Kidney (tissue), 14 donors: ENCODE results near the gene P3H3. TPM values are rescaled to one million over a fixed set of nuclear protein-coding genes. Genes with fewer than 3 reads are reported as not detected.

Experiments used
- DNase-seq, 5 donors: peaks; one replicate each; pipeline ENCODE4 v3.0.0-alpha.2; 2013 to 2020
- FAIRE-seq: peaks from 2 replicates; lab custom pipeline; 2012; peaks lifted over from hg19 to GRCh38; lab: Jason Lieb, UNC
- H3K27ac ChIP-seq, 2 donors: one replicate each; pipeline ENCODE4 v1.7.0; 2013; ENCODE audit warnings: low read depth in 2 of 2, low read length in 2 of 2, inconsistent platforms in 1 of 2
- H3K27me3 ChIP-seq: one replicate; pipeline ENCODE4 v1.7.1; 2013; ENCODE audit warnings: low read length, inconsistent platforms; ENCODE audit not compliant: control insufficient read depth, insufficient read depth
- H3K36me3 ChIP-seq, 3 donors: one replicate each; pipeline versions ENCODE4 v1.7.0 to v1.7.1; 2013; ENCODE audit warnings: low read length in 3 of 3, control low read depth in 1 of 3, inconsistent platforms in 1 of 3; ENCODE audit not compliant: insufficient read depth in 3 of 3, control insufficient read depth in 2 of 3
- H3K4me1 ChIP-seq, 3 donors: one replicate each; pipeline versions ENCODE4 v1.7.0 to v1.7.1; 2013; ENCODE audit warnings: low read length in 3 of 3, inconsistent platforms in 1 of 3, low read depth in 1 of 3; ENCODE audit not compliant: control insufficient read depth in 2 of 3, insufficient read depth in 2 of 3
- H3K4me3 ChIP-seq, 3 donors: one replicate each; pipeline versions ENCODE4 v1.7.0 to v1.8.1; 2013; ENCODE audit warnings: low read length in 3 of 3, control low read depth in 1 of 3, inconsistent platforms in 1 of 3
- H3K9ac ChIP-seq, 3 donors: one replicate each; pipeline versions ENCODE4 v1.7.0 to v1.7.1; 2013; ENCODE audit warnings: low read length in 3 of 3, control low read depth in 1 of 3, inconsistent platforms in 1 of 3
- H3K9me3 ChIP-seq, 3 donors: one replicate each; pipeline versions ENCODE4 v1.7.0 to v1.7.1; 2013; ENCODE audit warnings: low read length in 3 of 3, control low read depth in 1 of 3, inconsistent platforms in 1 of 3; ENCODE audit not compliant: control insufficient read depth in 2 of 3, insufficient read depth in 1 of 3
- intact Hi-C: fragments of 100-400 bp; cut with DNase I; formaldehyde crosslinking; loops from one replicate; pipeline ENCODE4 v1.11.1; 2022
- polyA plus RNA-seq: library from polyadenylated mRNA; stranded (reverse); fragments of 350-450 nt; fragmentation: Illumina TruSeq; extraction: RNeasy Lipid Tissue Mini Kit (QIAGEN cat#74804); gene quantifications from one replicate; pipeline ENCODE4 v1.2.3, GENCODE V29; 2014; ENCODE audit warnings: low read depth, low replicate concordance; ENCODE audit not compliant: insufficient read depth
- total RNA-seq: library from RNA; stranded (reverse); fragmentation: NEBNext Ultra II Directional; extraction: Animal tissue kit (Norgen Biotek cat#: 25700); gene quantifications from one replicate; pipeline ENCODE4 v1.2.1, GENCODE V29; 2021
- TF ChIP-seq, protein P1 (sequence below): IDR thresholded peaks from 3 replicates; pipeline ENCODE4 v1.5.1; 2012; ENCODE audit warnings: mild to moderate bottlenecking, moderate library complexity, borderline replicate concordance; ENCODE audit not compliant: insufficient read depth; ENCODE audit errors: extremely low read depth
- donor health status: control.
- donor health status: control.
- donor health status: control.
- donor health status: control.
- donor health status: control.
- donor health status: DM: yes; HTN: yes; CAD: no.
- donor health status: Normal renal cell carcinoma (clear cell type).

The P3H3 gene
- total and polyA plus RNA-seq, 2 donors from 2014 or later, result 17.0 to 18.5 TPM

DNA sequence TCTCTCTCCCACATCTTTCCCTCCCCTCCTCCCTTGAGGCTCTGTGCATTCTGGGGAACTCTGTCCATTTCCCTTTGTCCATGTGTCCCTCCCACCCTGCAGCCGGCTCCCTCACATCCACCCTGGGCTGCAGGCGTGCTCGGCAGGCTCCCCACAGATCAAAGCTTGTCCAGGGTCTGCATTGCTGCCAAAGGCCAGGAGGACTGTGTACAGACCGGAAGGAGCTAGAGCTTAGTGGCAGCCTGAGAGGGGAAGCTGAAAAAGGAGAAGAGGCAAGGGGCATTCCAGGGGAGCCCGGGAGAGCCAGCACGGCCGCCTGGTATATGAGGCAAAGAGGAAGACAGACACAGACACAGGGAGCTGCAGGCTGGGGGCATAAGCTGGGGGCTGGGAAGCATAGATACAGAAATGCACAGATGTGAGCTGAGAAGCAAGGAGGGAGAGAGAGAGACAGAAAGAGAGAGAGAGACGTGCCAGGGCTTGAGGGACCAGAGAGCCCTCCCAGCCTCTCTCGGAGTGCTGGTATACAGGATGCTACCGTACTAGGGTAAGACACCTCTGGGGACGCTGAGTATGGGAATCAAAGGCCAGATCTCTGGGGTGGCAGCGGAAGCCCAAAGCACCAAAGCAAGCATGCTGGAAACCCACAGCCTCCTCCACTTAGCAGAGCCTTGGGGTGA, 35.5 kb upstream of the P3H3 start:
- FAIRE-seq (no peak), DNase-seq (peak in 4 of 5 donors; percentile 65 to 82 (median 68))
- intact Hi-C loops, result no loop called here
- Histone ChIP-seq H3K9ac (no peak overlapping the region), H3K9me3 (no peaks in the 10 kb centered on the region), H3K27me3 (no peaks in the 10 kb centered on the region), H3K4me3 (peak overlapping the region in 1 of 3 donors; percentile 30), H3K36me3 (no peaks in the 10 kb centered on the region), H3K4me1 (peaks cover 0 to 4% (median 0%) of the 10 kb centered on the region in 3 donors), H3K27ac (no peak overlapping the region)
- TF ChIP-seq, protein P1, sequence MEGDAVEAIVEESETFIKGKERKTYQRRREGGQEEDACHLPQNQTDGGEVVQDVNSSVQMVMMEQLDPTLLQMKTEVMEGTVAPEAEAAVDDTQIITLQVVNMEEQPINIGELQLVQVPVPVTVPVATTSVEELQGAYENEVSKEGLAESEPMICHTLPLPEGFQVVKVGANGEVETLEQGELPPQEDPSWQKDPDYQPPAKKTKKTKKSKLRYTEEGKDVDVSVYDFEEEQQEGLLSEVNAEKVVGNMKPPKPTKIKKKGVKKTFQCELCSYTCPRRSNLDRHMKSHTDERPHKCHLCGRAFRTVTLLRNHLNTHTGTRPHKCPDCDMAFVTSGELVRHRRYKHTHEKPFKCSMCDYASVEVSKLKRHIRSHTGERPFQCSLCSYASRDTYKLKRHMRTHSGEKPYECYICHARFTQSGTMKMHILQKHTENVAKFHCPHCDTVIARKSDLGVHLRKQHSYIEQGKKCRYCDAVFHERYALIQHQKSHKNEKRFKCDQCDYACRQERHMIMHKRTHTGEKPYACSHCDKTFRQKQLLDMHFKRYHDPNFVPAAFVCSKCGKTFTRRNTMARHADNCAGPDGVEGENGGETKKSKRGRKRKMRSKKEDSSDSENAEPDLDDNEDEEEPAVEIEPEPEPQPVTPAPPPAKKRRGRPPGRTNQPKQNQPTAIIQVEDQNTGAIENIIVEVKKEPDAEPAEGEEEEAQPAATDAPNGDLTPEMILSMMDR, result no peak

DNA sequence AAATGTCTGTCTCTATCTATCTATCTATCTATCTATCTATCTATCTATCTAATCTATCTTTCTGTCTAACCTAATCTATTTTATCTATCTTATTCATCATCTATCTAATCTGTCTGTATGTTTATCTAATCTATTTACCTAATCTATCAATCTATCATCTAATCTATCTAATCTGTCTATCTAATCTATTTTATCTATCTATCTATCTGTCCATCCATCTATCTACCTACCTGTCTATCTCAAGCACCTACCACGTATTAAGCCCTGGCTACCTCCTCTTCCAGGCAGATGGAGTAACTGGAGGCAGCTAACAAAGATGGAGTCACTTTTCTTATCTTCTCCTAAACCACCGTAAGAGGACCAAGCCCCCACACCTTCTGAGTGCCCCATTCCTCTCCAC, 33.1 kb upstream of the P3H3 start:
- Histone ChIP-seq H3K27ac (no peak overlapping the region), H3K4me1 (no peaks in the 10 kb centered on the region), H3K9me3 (no peaks in the 10 kb centered on the region), H3K9ac (no peak overlapping the region), H3K27me3 (no peaks in the 10 kb centered on the region), H3K4me3 (no peak overlapping the region), H3K36me3 (no peaks in the 10 kb centered on the region)
- FAIRE-seq (no peak), DNase-seq (no peak)
- TF ChIP-seq, protein P1, result no peak
- intact Hi-C loops, result no loop called here

DNA sequence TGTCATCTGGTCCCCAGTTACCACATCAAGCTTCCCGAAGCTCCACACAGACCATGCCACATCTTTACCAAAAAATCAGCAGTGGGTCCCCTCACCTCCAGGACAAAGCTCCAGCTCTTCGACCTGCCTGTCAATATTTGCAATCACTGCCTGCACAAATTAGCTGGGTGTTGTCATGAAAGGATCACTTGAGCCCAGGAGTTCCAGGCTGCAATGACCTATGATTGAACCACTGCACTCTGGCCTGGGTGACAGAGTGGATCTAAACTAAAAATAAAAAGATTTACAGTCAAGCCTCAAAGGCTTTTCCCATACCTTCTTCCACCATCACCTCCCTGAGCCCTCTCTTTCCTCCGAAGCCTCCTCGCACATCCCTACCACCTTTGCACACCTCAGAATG, 31.6 kb upstream of the P3H3 start:
- TF ChIP-seq, protein P1, result no peak
- H3K9ac ChIP-seq, result no peak overlapping the region
- DNase-seq (no peak), FAIRE-seq (no peak)
- no peaks in the 10 kb centered on the region for H3K9me3 ChIP-seq
- H3K4me3 ChIP-seq, result no peak overlapping the region
- H3K27me3 ChIP-seq, result no peaks in the 10 kb centered on the region
- H3K4me1 ChIP-seq, result no peaks in the 10 kb centered on the region
- no peak overlapping the region for H3K27ac ChIP-seq
- intact Hi-C loops, result no loop called here
- H3K36me3 ChIP-seq, result no peaks in the 10 kb centered on the region
